Right lobe of liver (tissue), 6 donors: ENCODE results near the gene OSBPL3. TPM values are rescaled to one million over a fixed set of nuclear protein-coding genes. Genes with fewer than 3 reads are reported as not detected.

Source experiments
- ATAC-seq, 4 donors: fragments of 200-7000 bp; cut with Tn5 transposase; one replicate each; pipeline ENCODE4 v1.9.1; 2020; ENCODE audit warnings: mild to moderate bottlenecking in 4 of 4, moderate library complexity in 4 of 4
- DNase-seq, 3 donors: peaks; one replicate each; pipeline ENCODE4 v3.0.0-alpha.2; 2020
- H3K27ac ChIP-seq, 3 donors: fragments of 200-600 bp; one replicate each; pipeline ENCODE4 v1.8.0; 2022
- H3K27me3 ChIP-seq, 2 donors: fragments of 200-600 bp; one replicate each; pipeline ENCODE4 v1.8.0; 2022
- H3K36me3 ChIP-seq, 4 donors: fragments of 200-600 bp; sonication (generic) in 1 of 4; one replicate each; pipeline versions ENCODE4 v1.5.1 to v1.8.0; 2017 to 2022; ENCODE audit warnings: control low read depth in 1 of 4
- H3K4me1 ChIP-seq, 4 donors: fragments of 200-600 bp; sonication (generic) in 1 of 4; one replicate each; pipeline versions ENCODE4 v1.5.1 to v1.8.0; 2017 to 2022; ENCODE audit warnings: control low read depth in 1 of 4
- H3K4me3 ChIP-seq, 3 donors: fragments of 200-600 bp; one replicate each; pipeline ENCODE4 v1.8.0; 2022
- H3K9me3 ChIP-seq, 4 donors: fragments of 200-600 bp; sonication (generic) in 1 of 4; one replicate each; pipeline versions ENCODE4 v1.5.1 to v1.8.0; 2017 to 2022; ENCODE audit warnings: control low read depth in 1 of 4
- POLR2A ChIP-seq: fragments of 450-650 bp; IDR thresholded peaks from one replicate; pipeline ENCODE4 v1.6.1; 2017; ENCODE audit warnings: antibody characterized with exemption, mild to moderate bottlenecking
- WGBS: methylation state at CpG from one replicate; pipeline ENCODE4 v1.1.6; 2018; ENCODE audit warnings: low coverage, low lambda C conversion rate; ENCODE audit not compliant: insufficient coverage; ENCODE audit errors: missing lambda C conversion rate; 5-methylcytosine and 5-hydroxymethylcytosine counted together
- intact Hi-C, 2 donors: fragments of 100-400 bp; cut with DNase I; formaldehyde crosslinking; loops; one replicate each; pipeline versions ENCODE4 v1.11.2 to v1.14.1; 2022
- total RNA-seq, 6 experiments: library from RNA; depleted of rRNA in 2 of 6; stranded (reverse); fragments of >200 nt in 2 of 6; fragmentation: NEBNext Ultra II Directional in 3 of 6; extraction: Animal tissue kit (Norgen Biotek cat#: 25700) in 3 of 6; gene quantifications; one replicate each; pipeline versions ENCODE4 v1.1.0 to v1.2.4, GENCODE V29; 2016 to 2023
- TF ChIP-seq, protein P1 (sequence below), 4 donors: fragments of 200-600 bp in 3 of 4; fragments of 450-650 bp in 1 of 4; IDR thresholded peaks; one replicate each; pipeline versions ENCODE4 v1.5.1 to v1.8.0; 2016 to 2022; ENCODE audit warnings: antibody characterized with exemption in 4 of 4, mild to moderate bottlenecking in 2 of 4
- donor health status: DM: no; HTN: yes; CAD: no.
- donor health status: DM: no; HTN: no; CAD: no.
- donor health status: DM: no; HTN: no; CAD: no.
- donor health status: DM: no; HTN: yes; CAD: no.
- donor health status: DM: no; HTN: yes; CAD: no.

Gene OSBPL3
- total RNA-seq, 6 experiments from 2014 or later, result 0.70 to 8.2 (median 2.4) TPM

DNA sequence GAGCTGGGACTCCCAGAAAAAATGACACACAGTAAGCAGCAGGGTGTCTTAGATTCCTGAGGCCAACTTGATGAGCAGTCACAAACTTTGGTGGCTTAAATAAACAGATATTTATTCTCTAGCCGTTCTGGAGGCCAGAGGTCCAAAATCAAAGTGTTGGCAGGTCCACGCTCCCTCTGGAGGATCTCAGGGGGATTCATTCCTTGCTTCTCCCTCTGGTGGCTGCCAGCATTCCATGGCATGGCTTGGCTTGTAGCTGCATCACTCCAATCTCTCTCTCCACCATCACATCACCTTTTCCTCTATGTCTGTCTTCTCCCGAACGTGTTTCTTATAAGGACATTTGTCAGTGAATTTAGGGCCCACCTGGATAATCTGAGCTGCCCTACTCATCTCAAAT is 98.4 kb downstream of the OSBPL3 start:
- intact Hi-C loops, result no loop called here
- no peak for ATAC-seq

DNA sequence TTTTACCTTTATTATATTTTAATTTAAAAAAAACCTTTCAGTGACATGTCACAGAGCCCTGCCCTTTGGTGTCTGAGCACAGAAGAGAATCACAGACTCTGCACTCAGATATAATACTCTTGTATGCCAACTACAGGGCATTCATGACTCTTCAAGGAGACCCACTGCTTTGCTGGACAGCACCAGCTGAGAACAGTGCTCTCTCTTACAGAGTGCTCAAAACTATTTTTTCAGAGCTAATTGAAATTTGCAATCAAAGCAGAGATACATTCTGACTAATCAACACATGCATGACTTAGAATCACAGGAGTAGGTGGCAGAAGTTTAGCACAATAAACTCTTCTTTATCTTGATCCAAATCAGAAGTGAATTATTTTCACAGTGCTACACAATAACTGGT is 99.1 kb downstream of the OSBPL3 start:
- TF ChIP-seq, protein P1, sequence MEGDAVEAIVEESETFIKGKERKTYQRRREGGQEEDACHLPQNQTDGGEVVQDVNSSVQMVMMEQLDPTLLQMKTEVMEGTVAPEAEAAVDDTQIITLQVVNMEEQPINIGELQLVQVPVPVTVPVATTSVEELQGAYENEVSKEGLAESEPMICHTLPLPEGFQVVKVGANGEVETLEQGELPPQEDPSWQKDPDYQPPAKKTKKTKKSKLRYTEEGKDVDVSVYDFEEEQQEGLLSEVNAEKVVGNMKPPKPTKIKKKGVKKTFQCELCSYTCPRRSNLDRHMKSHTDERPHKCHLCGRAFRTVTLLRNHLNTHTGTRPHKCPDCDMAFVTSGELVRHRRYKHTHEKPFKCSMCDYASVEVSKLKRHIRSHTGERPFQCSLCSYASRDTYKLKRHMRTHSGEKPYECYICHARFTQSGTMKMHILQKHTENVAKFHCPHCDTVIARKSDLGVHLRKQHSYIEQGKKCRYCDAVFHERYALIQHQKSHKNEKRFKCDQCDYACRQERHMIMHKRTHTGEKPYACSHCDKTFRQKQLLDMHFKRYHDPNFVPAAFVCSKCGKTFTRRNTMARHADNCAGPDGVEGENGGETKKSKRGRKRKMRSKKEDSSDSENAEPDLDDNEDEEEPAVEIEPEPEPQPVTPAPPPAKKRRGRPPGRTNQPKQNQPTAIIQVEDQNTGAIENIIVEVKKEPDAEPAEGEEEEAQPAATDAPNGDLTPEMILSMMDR (IDR thresholded peaks at IDR 0.05), result no peak
- no peak for TF ChIP-seq POLR2A
- no peak overlapping the region for H3K27ac ChIP-seq
- H3K27me3 ChIP-seq, result no peaks in the 10 kb centered on the region
- DNase-seq (no peak), ATAC-seq (no peak)
- H3K4me3 ChIP-seq, result no peak overlapping the region
- intact Hi-C loops, result no loop called here
- H3K9me3 ChIP-seq, result no peaks in the 10 kb centered on the region
- no peaks in the 10 kb centered on the region for H3K4me1 ChIP-seq
- no peaks in the 10 kb centered on the region for H3K36me3 ChIP-seq

More for the DNA sequence above, 98.4 kb downstream of the OSBPL3 start:
- no peak overlapping the region for H3K4me3 ChIP-seq
- no peaks in the 10 kb centered on the region for H3K27me3 ChIP-seq
- H3K27ac ChIP-seq, result no peak overlapping the region
- H3K36me3 ChIP-seq, result no peaks in the 10 kb centered on the region
- H3K9me3 ChIP-seq, result no peaks in the 10 kb centered on the region
- WGBS, result 70% methylated on average over 3 of the region's 4 CpGs
- DNase-seq, result no peak
- H3K4me1 ChIP-seq, result no peaks in the 10 kb centered on the region
- no peak for TF ChIP-seq POLR2A
- TF ChIP-seq, protein P1 (IDR thresholded peaks at IDR 0.05), result no peak

DNA sequence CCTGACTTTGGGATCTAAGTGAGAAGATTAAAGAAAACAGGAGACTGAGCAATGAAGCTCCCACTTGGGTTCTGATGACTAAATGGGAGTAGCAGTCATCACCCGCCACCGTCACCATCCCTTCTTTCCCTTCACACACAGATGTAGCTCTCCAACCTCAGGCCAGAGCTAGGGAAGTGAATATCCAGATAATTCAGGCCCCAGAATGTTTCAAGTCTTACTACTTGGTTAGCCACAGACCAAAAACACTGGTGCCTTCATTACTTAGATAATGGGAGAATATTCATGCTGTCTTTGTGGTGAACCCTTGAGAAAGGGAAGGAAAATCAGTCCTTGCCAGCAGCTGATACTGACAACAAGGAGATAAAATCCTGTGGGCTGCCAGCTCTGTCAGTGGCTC is 100.7 kb downstream of the OSBPL3 start:
- intact Hi-C loops, result no loop called here
- Histone ChIP-seq H3K27me3 (no peaks in the 10 kb centered on the region), H3K27ac (no peak overlapping the region), H3K4me3 (no peak overlapping the region), H3K4me1 (no peaks in the 10 kb centered on the region), H3K36me3 (no peaks in the 10 kb centered on the region), H3K9me3 (no peaks in the 10 kb centered on the region)
- no peak for TF ChIP-seq POLR2A
- TF ChIP-seq, protein P1 (IDR thresholded peaks at IDR 0.05), result no peak
- DNase-seq, result no peak
- ATAC-seq, result no peak
- 88% methylated on average over 2 of the region's 2 CpGs for WGBS

DNA sequence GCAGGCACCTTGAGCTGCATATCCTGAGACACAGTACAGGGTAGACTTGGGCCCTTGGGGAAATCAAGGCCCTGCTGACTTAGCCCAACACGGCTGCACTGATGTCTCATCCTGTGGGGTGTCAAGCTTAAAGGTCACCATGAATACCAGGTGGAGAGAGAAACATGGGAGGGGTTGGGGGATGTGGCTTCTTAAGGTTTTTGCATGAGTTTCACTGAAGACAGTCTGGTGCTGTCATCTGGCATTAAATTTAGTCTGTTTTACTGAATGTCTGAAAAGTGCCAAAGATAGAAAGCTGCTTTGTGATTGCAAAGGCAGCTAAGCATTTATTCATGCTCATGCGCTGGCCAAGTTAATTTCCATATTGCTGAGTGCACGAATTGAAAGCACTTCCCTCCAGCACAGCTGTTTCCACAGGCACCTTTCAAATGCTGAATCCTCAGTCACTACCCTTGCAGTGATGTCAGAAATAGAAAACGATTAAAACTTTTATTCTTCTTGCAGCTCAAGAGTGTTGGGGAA is 102.1 kb downstream of the OSBPL3 start:
- ATAC-seq, result peak in 2 of 4 donors; percentile 50 to 61
- intact Hi-C loops, result no loop called here
- 33% methylated on average over 3 of the region's 4 CpGs for WGBS

More for the DNA sequence above, 102.1 kb downstream of the OSBPL3 start:
- H3K36me3 ChIP-seq, result no peaks in the 10 kb centered on the region
- no peak for TF ChIP-seq POLR2A
- TF ChIP-seq, protein P1 (IDR thresholded peaks at IDR 0.05), result no peak
- H3K9me3 ChIP-seq, result no peaks in the 10 kb centered on the region
- no peaks in the 10 kb centered on the region for H3K27me3 ChIP-seq
- DNase-seq, result no peak
- no peak overlapping the region for H3K4me3 ChIP-seq
- no peak overlapping the region for H3K27ac ChIP-seq
- H3K4me1 ChIP-seq, result no peaks in the 10 kb centered on the region
